ENCODE results near the gene REPIN1.

The REPIN1 gene

GRCh38 chr7:150368096-150368883 lies at the start of gene REPIN1:
Gene REPIN1 (plus strand): TSS chr7:150368822. CDS start chr7:150369712, 890 bp downstream.
- peak; percentile 71 for DNase-seq (ENCODE audit: low read depth)

DNA sequence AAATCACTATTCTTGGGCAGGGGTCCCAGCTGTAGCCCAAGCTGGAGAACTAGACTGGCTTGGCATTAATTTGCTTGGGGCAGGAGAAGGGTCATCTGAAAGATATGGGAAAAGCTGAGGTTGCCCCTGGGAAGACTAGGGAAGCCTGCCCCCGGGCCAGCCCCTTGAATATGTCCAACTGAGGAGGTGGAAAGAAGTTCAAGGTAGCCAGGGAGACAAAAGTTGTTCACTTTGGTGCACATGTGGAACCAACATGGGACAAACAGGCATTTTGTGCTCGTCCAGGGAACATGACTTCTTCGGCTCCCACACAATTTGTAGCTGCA lies 46.9 kb upstream of the REPIN1 start:
- DNase-seq (ENCODE audit: low read depth): no peak

DNA sequence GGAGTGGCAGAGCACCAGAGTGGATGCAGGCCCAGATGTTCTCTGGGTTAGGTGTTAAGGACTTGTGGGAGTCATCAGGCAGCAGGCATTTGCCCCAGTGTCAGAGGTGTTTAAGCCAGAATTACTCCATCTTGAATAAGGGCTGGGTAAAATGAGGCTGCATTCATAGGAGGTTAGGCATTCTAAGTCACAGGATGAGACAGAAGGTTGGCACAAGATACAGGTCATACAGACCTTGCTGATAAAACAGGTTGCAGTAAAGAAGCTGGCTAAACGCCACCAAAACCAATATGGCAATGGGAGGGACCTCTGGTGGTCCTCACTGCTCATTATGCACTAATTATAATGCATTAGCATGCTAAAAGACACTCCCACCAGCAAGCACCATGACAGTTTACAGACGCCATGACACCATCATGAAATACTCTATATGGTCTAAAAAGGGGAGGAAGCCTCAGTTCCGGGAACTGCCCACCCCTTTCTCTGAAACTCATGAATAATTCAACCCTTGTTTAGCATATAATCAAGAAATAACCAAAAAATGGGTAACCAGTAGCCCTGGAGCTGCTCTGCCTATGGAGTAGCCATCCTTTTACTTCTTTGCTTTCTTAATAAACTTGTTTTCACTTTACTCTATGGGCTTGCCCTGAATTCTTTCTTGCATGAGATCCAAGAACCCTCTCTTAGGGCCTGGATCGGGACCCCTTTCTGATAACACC lies 46.3 kb upstream of the REPIN1 start:
- DNase-seq (ENCODE audit: low read depth): peak; percentile 61

- peak; percentile 46 for DNase-seq (ENCODE audit: low read depth)
Measured at GRCh38 chr7:150322833-150323681, 45.6 kb upstream of the REPIN1 start, which contains the start of the genes ACTR3C and LRRC61. Gene ACTR3C (minus strand): TSS chr7:150323545. CDS start chr7:150295296, 28,249 bp downstream. Gene LRRC61 (plus strand): TSS chr7:150323355. CDS start chr7:150336862, 13,507 bp downstream.

GRCh38 chr7:150323682-150324372 lies 44.8 kb upstream of the REPIN1 start:
- no peak for DNase-seq (ENCODE audit: low read depth)

- DNase-seq (ENCODE audit: low read depth): no peak
Measured at GRCh38 chr7:150324373-150324961, 44.2 kb upstream of the REPIN1 start.

GRCh38 chr7:150325110-150325611 lies 43.5 kb upstream of the REPIN1 start:
- no peak for DNase-seq (ENCODE audit: low read depth)

GRCh38 chr7:150325901-150326300 lies 42.7 kb upstream of the REPIN1 start:
- DNase-seq (ENCODE audit: low read depth): no peak

DNA sequence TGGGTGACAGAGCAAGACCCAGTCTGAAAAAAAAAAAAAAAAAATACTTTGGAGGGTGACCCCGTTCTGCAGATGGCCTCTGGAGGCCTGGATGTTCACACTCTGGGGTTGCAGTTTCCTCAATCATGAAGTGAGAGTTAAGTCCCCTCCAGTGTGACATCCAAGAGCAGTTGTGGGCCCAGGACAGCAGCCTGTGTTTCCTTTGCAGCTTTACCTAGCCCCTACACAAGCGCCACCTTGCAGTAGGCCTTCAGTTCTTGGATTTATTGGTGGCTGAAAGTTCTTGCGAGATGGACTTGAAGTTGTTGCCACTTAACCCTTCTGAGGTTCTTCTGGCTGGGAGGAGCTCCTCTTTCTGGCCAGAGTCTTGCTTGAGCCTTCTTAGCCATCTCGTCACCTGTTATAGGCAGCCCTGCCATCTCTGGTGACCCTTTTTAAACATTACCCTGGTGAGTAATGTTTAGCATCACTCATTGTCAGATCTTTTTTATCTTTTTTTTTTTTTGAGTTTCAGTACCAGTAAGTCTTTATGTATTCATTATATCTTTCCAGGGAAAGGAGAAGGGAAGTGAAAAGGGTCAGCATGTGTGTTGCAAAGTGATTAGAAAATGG lies 41.9 kb upstream of the REPIN1 start:
- no peak for DNase-seq (ENCODE audit: low read depth)

DNA sequence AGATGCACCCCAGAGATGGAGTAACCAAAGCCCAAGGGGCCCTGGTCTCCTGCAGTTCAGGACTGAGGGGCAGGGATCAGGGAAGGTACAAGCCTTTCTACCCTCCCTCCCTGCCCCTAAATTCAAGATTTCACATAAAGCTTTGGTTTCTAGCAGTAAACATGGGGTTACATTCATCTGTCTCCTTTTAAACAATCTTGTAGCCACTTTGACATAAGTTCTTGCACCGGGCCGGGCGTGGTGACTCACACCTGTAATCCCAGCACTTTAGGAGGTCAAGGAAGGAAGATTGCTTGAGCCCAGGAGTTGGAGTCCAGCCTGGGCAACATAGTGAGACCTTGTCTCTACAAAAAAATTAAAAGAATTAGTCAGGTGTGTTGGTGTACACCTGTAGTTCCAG lies 41.3 kb upstream of the REPIN1 start:
- no peak for DNase-seq (ENCODE audit: low read depth)

GRCh38 chr7:150329331-150330120 lies 39.1 kb upstream of the REPIN1 start:
- no peak for DNase-seq (ENCODE audit: low read depth)

DNA sequence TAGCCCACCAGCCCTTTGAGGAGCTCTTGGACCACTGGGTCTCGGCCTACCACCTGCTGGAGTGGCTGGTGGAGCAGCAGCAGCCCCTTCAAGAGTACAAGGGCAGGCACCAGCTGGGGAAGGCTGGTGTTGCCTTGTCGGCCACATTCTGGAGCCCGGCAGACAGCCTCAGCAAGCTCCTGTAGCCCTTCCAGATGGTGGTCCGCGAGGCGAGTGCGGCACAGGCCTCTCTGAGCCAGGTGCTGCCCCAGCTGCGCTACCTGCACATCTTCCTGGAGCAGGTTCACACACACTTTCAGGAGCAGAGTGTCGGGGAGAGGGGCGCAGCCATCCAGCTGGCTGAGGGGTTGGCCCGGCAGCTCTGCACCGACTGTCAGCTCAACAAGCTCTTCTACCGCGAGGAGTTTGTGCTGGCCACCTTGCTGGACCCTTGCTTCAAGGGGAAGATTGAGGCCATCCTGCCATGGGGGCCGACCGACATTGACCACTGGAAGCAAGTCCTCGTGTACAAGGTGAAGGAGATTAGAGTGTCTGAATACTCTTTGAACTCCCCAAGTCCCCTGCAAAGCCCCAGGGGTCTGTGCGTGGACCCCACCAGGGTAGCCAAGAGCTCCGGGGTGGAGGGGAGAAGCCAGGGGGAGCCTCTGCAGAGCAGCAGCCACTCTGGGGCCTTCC lies 38.3 kb upstream of the REPIN1 start:
- no peak for DNase-seq (ENCODE audit: low read depth)

GRCh38 chr7:150332852-150333635 lies 35.6 kb upstream of the REPIN1 start:
- DNase-seq (ENCODE audit: low read depth): no peak

- DNase-seq (ENCODE audit: low read depth): no peak
Measured at GRCh38 chr7:150333659-150334058, 35.0 kb upstream of the REPIN1 start.

GRCh38 chr7:150334108-150334507 lies 34.5 kb upstream of the REPIN1 start:
- no peak for DNase-seq (ENCODE audit: low read depth)

DNA sequence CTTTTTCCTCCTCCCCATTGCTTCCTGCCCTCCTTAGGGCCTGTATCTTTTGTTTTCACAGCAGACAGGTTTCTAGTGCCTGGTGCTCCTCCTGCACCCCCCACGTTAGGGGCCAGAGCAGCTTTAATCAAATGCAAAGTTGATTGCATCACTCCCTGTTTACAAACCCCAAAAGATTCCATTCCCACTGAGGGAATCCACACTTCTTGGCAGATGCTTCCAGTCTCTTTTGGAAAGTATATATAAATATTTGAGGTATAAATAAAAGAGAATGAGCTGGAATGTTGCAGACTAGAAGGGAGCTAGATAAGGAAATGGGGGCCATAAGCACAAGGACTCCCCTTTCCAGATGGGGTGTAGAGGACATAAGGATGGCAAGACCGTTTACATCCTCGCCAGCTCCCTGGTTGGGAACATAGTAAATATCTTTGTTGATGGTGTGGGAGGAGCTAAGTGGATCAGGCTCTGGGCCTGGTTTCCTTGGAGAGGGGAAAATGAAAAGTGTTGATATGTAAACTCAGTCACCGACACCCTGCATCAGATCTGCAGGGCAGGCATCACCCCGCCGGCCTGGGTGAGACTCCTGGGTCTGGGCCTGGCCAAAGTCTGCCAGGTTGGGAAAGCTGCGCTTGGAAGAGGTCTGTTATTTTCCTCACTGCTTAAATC lies 33.4 kb upstream of the REPIN1 start:
- DNase-seq (ENCODE audit: low read depth): no peak

DNA sequence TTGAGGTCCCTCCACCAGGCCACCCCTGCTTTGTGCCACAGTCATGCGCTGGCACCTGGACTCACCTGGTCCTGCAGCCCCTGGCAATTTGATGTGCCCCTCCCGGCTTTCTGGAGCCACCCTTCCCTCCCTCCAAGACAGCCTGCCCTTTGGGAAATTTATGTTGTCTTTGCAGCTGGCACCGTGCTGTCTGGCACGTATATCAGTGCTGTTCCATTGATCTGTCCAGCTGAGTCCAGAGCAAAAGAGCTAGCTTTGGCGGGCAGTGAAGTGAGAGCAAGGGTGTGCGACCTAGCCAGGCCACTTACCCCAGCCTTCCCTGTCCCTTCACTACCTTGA lies 32.9 kb upstream of the REPIN1 start:
- DNase-seq (ENCODE audit: low read depth): no peak

DNA sequence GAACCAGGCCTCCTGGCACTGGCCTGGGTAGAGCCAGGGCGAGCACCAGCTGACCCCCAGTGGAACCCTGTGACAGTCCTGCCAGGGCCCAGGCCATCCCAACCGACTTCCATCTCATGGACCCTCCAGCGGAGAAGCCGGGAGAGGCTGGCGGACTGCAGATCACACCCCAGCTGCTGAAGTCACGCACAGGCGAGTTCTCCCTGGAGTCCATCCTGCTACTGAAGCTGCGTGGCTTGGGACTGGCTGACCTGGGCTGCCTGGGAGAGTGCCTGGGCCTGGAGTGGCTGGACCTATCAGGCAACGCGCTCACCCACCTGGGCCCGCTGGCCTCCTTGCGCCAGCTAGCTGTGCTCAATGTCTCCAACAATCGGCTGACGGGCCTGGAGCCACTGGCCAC lies 31.9 kb upstream of the REPIN1 start:
- no peak for DNase-seq (ENCODE audit: low read depth)
